WTC11 (cell line): ENCODE results near the gene CD93. TPM values are rescaled to one million over a fixed set of nuclear protein-coding genes. Genes with fewer than 3 reads are reported as not detected.

Source experiments
- ATAC-seq: fragments of 200-7000 bp; cut with Tn5 transposase; 2 replicates; pipeline ENCODE4 v1.10.0; 2021; ENCODE audit warnings: mild to moderate bottlenecking, moderate library complexity
- CTCF ChIA-PET: fragments of 300-600 bp; sonication (Branson Sonifier 250); formaldehyde crosslinking; loops from one replicate; lab custom pipeline; 2021; ENCODE audit warnings: antibody characterized with exemption; lab: Charles Lee
- POLR2A ChIA-PET: fragments of 350-600 bp; sonication (Branson Sonifier 250); formaldehyde crosslinking; loops from one replicate; lab custom pipeline; 2021; ENCODE audit warnings: antibody characterized with exemption; lab: Charles Lee
- DNase-seq: peaks from one replicate; pipeline ENCODE4 v3.0.0; 2021; ENCODE audit warnings: low spot score
- H3K27ac Mint-ChIP-seq: 2 replicates; pipeline ENCODE4 v1.8.0; 2021; ENCODE audit warnings: mixed read lengths
- H3K27me3 Mint-ChIP-seq: 2 replicates; pipeline ENCODE4 v1.8.0; 2021; ENCODE audit warnings: low read depth, mild to moderate bottlenecking, moderate library complexity, mixed read lengths
- H3K36me3 Mint-ChIP-seq: 2 replicates; pipeline ENCODE4 v1.8.0; 2021; ENCODE audit warnings: mixed read lengths
- H3K4me1 Mint-ChIP-seq: 2 replicates; pipeline ENCODE4 v1.8.0; 2022; ENCODE audit warnings: mixed read lengths
- H3K4me3 Mint-ChIP-seq: 2 replicates; pipeline ENCODE4 v1.8.0; 2021; ENCODE audit warnings: mild to moderate bottlenecking, moderate library complexity, mixed read lengths
- H3K9me3 Mint-ChIP-seq: 2 replicates; pipeline ENCODE4 v1.8.0; 2021; ENCODE audit warnings: mixed read lengths
- ATF1 ChIP-seq: sonication (generic); formaldehyde crosslinking; IDR thresholded peaks from 2 replicates; pipeline ENCODE4 v1.8.1; 2023; ENCODE audit warnings: mild to moderate bottlenecking, moderate library complexity, missing genetic modification reagents
- CBFB ChIP-seq: sonication (generic); formaldehyde crosslinking; IDR thresholded peaks from 2 replicates; pipeline ENCODE4 v1.8.1; 2022; ENCODE audit warnings: mild to moderate bottlenecking, low read depth, missing genetic modification reagents
- CDX4 ChIP-seq: fragments of 250-450 bp; sonication (Bioruptor Pico); IDR thresholded peaks from 2 replicates; pipeline ENCODE4 v1.9.0; 2021; ENCODE audit warnings: moderate library complexity, mild to moderate bottlenecking, inconsistent platforms, borderline replicate concordance
- CREB1 ChIP-seq: sonication (generic); formaldehyde crosslinking; IDR thresholded peaks from 2 replicates; pipeline ENCODE4 v1.8.0; 2023; ENCODE audit warnings: mild to moderate bottlenecking, missing genetic modification reagents
- FOXP1 ChIP-seq: sonication (generic); formaldehyde crosslinking; IDR thresholded peaks from 2 replicates; pipeline ENCODE4 v1.8.0; 2022; ENCODE audit warnings: missing genetic modification reagents, mild to moderate bottlenecking, moderate library complexity, borderline replicate concordance
- HMGXB4 ChIP-seq: sonication (generic); formaldehyde crosslinking; IDR thresholded peaks from 2 replicates; pipeline ENCODE4 v1.8.1; 2023; ENCODE audit warnings: mild to moderate bottlenecking, moderate library complexity, missing genetic modification reagents
- IRF2 ChIP-seq: sonication (generic); formaldehyde crosslinking; IDR thresholded peaks from 2 replicates; pipeline ENCODE4 v1.8.0; 2022; ENCODE audit warnings: low read depth, missing genetic modification reagents, borderline replicate concordance
- MLX ChIP-seq: sonication (generic); formaldehyde crosslinking; IDR thresholded peaks from 2 replicates; pipeline ENCODE4 v1.8.1; 2023; ENCODE audit warnings: mild to moderate bottlenecking, missing genetic modification reagents, moderate library complexity
- NFATC4 ChIP-seq: fragments of 250-450 bp; sonication (Bioruptor Pico); IDR thresholded peaks from 2 replicates; pipeline ENCODE4 v1.9.0; 2021; ENCODE audit warnings: mild to moderate bottlenecking
- NR2C2 ChIP-seq: sonication (generic); formaldehyde crosslinking; IDR thresholded peaks from 2 replicates; pipeline ENCODE4 v1.8.0; 2022; ENCODE audit warnings: mild to moderate bottlenecking, missing genetic modification reagents
- SMAD4 ChIP-seq: sonication (generic); formaldehyde crosslinking; IDR thresholded peaks from 2 replicates; pipeline ENCODE4 v1.8.0; 2022; ENCODE audit warnings: mild to moderate bottlenecking, missing genetic modification reagents
- SP1 ChIP-seq: sonication (generic); formaldehyde crosslinking; conservative IDR thresholded peaks from 2 replicates; pipeline ENCODE4 v1.8.1; 2022; ENCODE audit warnings: missing genetic modification reagents
- STAT6 ChIP-seq: sonication (generic); formaldehyde crosslinking; conservative IDR thresholded peaks from 2 replicates; pipeline ENCODE4 v1.8.1; 2023; ENCODE audit warnings: mild to moderate bottlenecking, low read depth, missing genetic modification reagents, moderate library complexity
- TEAD1 ChIP-seq: sonication (generic); formaldehyde crosslinking; IDR thresholded peaks from 2 replicates; pipeline ENCODE4 v1.8.0; 2022; ENCODE audit warnings: mild to moderate bottlenecking, missing genetic modification reagents
- TEAD4 ChIP-seq: sonication (generic); formaldehyde crosslinking; IDR thresholded peaks from 2 replicates; pipeline ENCODE4 v1.8.0; 2022; ENCODE audit warnings: mild to moderate bottlenecking, missing genetic modification reagents
- USF1 ChIP-seq: sonication (generic); formaldehyde crosslinking; IDR thresholded peaks from 2 replicates; pipeline ENCODE4 v1.8.0; 2022; ENCODE audit warnings: mild to moderate bottlenecking, missing genetic modification reagents
- ZMAT4 ChIP-seq: fragments of 250-450 bp; sonication (Bioruptor Pico); IDR thresholded peaks from 2 replicates; pipeline ENCODE4 v1.9.0; 2021; ENCODE audit warnings: mild to moderate bottlenecking
- total RNA-seq: library from RNA; stranded (reverse); gene quantifications from 3 replicates; pipeline ENCODE4 v1.2.3, GENCODE V29; 2021
- TF ChIP-seq, protein P1 (sequence below): sonication (generic); formaldehyde crosslinking; IDR thresholded peaks from 2 replicates; pipeline ENCODE4 v1.8.0; 2023; ENCODE audit warnings: missing genetic modification reagents
- TF ChIP-seq, protein P2 (sequence below): sonication (generic); formaldehyde crosslinking; IDR thresholded peaks from 2 replicates; pipeline ENCODE4 v1.8.1; 2022; ENCODE audit warnings: low read depth, missing genetic modification reagents, borderline replicate concordance
- TF ChIP-seq, protein P3 (sequence below): fragments of 200-600 bp; IDR thresholded peaks from 2 replicates; pipeline ENCODE4 v1.8.0; 2022; ENCODE audit warnings: antibody characterized with exemption

Gene CD93
- total RNA-seq, 1 experiment from 2014 or later: 0.09 TPM

DNA sequence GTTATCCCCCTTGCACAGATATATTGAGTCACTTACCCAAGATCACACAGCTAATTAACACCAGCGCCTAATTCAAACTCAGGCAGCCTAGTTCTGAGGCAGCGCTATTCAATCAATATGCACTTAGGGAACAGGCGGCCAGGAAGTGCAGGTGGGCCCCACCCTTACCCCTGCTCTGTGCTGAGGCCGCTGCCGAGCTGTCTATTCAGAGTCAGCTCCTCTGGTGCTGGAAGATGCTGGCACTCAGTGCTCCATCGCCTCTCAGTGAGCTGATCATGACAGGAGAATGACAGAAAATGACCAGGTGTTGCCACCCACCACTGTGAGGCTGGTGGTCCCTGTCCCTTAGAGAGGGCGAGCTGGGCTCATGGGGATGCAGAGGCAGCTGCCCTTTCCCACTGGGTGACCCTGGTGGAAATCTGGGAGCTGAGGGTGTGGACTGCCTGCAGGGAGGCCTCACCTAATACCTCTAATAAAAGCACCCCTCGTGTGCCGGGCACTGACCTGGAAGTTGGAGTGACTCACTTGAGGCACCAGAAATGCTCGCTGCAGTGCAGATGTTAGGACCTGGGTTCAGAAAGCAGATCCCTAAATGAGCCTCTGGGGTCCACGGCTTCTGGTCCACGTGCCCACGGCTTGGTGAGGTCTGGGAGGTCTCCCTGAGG is 42.5 kb upstream of the CD93 start:
- TF ChIP-seq FOXP1 (CRISPR knock-in tag): no peak
- no peak for TF ChIP-seq CREB1 (CRISPR knock-in tag)
- no peak for TF ChIP-seq HMGXB4 (CRISPR knock-in tag)
- no peak for TF ChIP-seq ATF1 (CRISPR knock-in tag)
- no peak for TF ChIP-seq NR2C2
- no peak for TF ChIP-seq MLX (CRISPR knock-in tag)
- TF ChIP-seq, protein P1, sequence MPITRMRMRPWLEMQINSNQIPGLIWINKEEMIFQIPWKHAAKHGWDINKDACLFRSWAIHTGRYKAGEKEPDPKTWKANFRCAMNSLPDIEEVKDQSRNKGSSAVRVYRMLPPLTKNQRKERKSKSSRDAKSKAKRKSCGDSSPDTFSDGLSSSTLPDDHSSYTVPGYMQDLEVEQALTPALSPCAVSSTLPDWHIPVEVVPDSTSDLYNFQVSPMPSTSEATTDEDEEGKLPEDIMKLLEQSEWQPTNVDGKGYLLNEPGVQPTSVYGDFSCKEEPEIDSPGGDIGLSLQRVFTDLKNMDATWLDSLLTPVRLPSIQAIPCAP (CRISPR knock-in tag): no peak
- no peak for TF ChIP-seq CBFB (CRISPR knock-in tag)
- TF ChIP-seq, protein P2, sequence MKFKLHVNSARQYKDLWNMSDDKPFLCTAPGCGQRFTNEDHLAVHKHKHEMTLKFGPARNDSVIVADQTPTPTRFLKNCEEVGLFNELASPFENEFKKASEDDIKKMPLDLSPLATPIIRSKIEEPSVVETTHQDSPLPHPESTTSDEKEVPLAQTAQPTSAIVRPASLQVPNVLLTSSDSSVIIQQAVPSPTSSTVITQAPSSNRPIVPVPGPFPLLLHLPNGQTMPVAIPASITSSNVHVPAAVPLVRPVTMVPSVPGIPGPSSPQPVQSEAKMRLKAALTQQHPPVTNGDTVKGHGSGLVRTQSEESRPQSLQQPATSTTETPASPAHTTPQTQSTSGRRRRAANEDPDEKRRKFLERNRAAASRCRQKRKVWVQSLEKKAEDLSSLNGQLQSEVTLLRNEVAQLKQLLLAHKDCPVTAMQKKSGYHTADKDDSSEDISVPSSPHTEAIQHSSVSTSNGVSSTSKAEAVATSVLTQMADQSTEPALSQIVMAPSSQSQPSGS: no peak
- TF ChIP-seq CDX4 (CRISPR knock-in tag): no peak

GRCh38 chr20:23127506-23128279 is 41.6 kb upstream of the CD93 start:
- H3K4me3 Mint-ChIP-seq: no peak overlapping the region
- ATAC-seq (no peak), DNase-seq (no peak)
- H3K27ac Mint-ChIP-seq: no peak overlapping the region
- ChIA-PET POLR2A (no interaction called here), CTCF (interaction anchor here (0.9 kb wide), 1 partner anchor 73 kb away, joined by 3 read pairs; no protein-coding TSS in a partner anchor)
- TF ChIP-seq, protein P3, sequence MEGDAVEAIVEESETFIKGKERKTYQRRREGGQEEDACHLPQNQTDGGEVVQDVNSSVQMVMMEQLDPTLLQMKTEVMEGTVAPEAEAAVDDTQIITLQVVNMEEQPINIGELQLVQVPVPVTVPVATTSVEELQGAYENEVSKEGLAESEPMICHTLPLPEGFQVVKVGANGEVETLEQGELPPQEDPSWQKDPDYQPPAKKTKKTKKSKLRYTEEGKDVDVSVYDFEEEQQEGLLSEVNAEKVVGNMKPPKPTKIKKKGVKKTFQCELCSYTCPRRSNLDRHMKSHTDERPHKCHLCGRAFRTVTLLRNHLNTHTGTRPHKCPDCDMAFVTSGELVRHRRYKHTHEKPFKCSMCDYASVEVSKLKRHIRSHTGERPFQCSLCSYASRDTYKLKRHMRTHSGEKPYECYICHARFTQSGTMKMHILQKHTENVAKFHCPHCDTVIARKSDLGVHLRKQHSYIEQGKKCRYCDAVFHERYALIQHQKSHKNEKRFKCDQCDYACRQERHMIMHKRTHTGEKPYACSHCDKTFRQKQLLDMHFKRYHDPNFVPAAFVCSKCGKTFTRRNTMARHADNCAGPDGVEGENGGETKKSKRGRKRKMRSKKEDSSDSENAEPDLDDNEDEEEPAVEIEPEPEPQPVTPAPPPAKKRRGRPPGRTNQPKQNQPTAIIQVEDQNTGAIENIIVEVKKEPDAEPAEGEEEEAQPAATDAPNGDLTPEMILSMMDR: no peak
- TF ChIP-seq USF1 (CRISPR knock-in tag) (no peak), SP1 (CRISPR knock-in tag) (no peak), ZMAT4 (CRISPR knock-in tag) (no peak), SMAD4 (CRISPR knock-in tag) (no peak), STAT6 (CRISPR knock-in tag) (no peak), NFATC4 (CRISPR knock-in tag) (no peak), IRF2 (no peak), TEAD1 (no peak), TEAD4 (CRISPR knock-in tag) (no peak)
- peaks cover 12% of the 10 kb centered on the region for H3K4me1 Mint-ChIP-seq
- no peaks in the 10 kb centered on the region for H3K9me3 Mint-ChIP-seq
- no peaks in the 10 kb centered on the region for H3K36me3 Mint-ChIP-seq
- H3K27me3 Mint-ChIP-seq: no peaks in the 10 kb centered on the region

More for the DNA sequence above, 42.5 kb upstream of the CD93 start:
- Mint-ChIP-seq H3K4me3 (no peak overlapping the region), H3K4me1 (peaks cover 12% of the 10 kb centered on the region), H3K36me3 (no peaks in the 10 kb centered on the region), H3K27ac (no peak overlapping the region; the same call in 1 of the 2 replicates), H3K27me3 (no peaks in the 10 kb centered on the region), H3K9me3 (peaks cover under 1% of the 10 kb centered on the region; the same call in 1 of the 2 replicates)
- DNase-seq (no peak), ATAC-seq (no peak)
- CTCF ChIA-PET: interaction anchor here (0.9 kb wide), 1 partner anchor 72 kb away, joined by 3 read pairs; no protein-coding TSS in a partner anchor
- POLR2A ChIA-PET: no interaction called here
